Right hindlimb (tissue), 1 donor: Measurements from ENCODE around the gene MAFG.

Experiments used
- DNase-seq: peaks from one replicate; pipeline ENCODE4 v3.0.0-alpha.2; 2018

Gene MAFG

DNA sequence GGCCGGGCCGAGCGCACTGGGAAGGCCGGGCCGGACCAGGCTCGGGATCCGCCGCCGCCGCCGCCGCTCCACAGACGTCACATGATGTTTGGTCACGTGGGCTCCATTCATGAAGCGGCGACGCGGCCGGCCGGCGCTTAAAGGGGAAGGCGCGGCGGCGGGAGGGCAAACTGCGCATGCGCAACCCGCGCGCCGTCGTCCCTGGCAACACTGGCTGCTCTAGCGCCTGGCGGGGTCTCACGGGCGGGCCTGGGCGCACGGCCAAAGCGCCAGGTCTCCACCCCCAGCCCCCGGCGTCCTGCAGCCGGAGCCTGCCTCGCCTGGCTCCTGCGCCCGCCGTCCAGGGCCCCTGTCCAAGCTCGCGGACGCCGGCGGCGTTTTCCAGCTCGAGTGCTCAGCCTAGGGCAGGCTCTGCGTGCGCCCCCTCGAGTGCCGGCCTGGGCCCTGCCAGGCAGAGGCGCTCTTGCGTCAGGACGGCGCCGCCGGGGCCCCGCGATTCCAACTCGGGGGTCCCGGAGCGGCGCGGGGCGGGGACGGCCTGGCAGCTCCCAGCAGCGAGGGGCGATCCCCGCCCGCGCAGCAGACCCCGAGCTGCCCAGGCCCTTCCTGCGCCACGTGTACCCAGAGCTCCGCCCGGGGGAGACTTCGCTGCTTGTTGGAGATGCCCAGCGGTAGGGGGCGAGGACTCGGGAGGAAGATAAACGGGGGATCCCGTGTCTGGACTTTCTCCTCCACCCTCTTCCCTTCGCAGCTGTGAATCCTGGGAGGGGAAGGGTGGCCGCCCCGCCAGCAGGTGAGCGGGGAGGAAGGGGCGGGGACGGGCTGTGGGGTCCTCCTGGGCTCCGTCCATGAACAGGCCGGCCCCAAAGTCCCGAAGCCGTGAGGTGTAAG lies at the start of gene MAFG:
Gene MAFG (minus strand): TSS at position 83 of the 891 bp plus-strand sequence. CDS start 4,550 bp downstream, outside the sequence.
- DNase-seq = peak; percentile 97

DNA sequence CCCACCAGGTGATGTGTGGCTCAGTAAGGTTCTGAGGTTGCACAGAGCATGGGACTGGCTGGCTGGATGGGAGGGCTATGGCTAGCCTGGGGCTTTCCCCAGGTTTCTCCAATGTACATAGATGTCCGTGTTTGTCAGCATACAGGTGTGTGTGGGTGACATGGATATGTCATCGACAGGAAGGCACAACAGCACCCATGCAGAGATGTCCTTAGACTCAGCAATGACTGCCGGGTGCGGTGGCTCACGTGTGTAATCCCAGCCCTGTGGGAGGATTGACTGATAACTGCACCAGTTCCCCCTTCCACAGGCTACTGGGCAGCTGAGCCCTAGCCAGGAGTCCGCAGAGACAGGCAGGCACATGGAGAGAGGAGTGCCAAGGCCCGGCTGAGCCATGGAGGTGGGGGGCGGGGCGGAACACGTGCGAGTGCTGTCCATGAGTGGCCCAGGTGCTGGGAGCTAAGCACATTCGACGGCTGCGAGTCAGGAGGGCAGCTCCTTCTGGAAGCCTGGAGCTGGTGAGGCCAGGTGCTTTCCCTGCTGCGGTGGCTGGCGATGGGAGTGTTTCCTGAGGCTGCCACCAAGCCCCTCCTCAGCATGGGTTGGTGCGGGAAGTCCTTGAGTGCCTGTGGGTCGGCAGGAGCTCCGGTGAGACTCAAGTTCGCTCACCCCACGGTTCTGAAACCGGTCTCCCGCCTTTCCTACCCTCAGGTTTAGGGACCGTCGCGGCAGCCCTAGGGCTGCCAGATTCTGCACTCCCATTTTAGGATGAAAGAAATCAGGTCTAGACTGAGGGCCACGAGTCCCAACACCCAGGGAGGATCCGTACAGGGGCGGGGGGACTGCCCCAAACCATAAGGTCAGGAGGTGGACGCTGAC lies 49.0 kb upstream of the MAFG start:
- no peak for DNase-seq

DNA sequence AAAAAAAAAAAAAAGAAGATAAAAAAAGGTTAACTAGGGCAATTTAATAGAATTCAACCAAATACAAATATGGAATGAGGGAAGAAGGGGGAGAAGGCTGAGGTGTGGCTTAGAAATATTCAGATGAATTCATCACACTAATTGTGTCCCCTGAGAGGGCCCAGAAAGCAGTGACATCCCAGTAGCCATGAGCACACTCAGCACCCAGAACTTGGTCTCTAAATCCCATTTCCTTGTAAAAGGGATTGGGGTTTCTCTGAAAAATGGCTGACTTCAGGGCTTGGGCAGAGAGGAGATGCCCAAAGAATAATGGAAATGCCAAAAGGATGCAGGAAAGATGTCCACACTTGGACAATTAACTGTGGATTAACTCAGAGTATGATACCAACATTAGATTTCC lies 45.9 kb upstream of the MAFG start:
- DNase-seq = no peak

DNA sequence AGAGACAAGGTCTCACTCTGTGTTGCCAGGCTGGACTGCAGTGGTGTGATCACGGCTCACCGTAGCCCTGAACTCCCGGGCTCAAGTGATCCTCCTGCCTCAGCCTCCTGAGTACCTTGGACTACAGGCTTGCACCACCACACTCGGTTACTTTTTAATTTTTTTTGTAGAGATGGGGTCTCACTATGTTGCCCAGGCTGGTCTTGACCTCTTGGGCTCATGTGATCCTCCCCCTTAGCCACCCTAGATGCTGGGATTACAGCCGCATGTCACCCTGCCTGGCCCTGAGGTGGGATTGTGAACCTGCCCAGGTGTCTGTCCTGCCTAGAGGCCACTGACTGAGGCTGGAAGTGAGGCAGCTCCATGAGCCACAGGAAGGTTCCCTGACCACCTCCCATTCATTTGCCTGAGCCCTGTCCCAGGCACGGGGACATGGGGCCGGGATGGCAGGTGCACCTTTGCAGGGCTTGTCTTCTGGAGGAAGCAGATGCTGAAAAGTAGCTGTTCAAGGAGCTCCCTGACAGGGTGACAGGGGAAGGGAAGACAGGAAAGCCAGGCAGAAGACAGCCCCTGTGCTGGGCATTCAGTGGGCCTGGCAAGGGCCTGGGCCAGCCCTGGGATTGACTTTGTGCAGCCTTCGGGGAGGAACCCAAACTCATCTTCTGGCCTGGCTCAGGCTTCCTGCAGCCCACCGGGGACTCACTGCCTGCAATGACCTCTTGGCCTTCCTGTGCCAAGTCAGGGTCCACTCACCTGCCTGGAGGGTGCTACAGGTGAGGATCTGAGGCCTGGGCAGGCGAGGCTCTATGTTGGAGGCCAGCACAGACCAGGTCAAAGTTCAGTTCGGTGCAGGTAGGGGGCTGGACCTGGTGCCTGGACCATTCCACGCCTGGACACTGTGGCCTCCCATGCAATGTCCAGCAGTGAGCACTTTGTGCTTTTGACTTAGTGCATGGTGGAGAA lies 41.6 kb upstream of the MAFG start:
- no peak for DNase-seq

DNA sequence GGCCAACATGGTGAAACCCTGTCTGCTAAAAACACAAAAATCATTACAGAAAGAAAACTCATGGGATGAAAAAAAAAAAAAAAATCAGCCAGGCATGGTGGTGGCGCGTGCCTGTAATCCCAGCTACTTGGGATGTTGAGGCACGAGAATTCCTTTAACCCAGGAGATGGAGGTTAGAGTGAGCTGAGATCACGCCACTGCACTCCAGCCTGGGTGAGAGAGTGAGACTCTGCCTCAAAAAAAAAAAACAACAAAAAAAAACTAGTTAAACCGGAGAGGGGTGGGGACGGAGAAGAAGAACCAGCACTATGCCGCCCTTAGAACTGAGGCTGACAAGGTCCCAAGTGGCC lies 40.8 kb upstream of the MAFG start:
- DNase-seq = no peak

DNA sequence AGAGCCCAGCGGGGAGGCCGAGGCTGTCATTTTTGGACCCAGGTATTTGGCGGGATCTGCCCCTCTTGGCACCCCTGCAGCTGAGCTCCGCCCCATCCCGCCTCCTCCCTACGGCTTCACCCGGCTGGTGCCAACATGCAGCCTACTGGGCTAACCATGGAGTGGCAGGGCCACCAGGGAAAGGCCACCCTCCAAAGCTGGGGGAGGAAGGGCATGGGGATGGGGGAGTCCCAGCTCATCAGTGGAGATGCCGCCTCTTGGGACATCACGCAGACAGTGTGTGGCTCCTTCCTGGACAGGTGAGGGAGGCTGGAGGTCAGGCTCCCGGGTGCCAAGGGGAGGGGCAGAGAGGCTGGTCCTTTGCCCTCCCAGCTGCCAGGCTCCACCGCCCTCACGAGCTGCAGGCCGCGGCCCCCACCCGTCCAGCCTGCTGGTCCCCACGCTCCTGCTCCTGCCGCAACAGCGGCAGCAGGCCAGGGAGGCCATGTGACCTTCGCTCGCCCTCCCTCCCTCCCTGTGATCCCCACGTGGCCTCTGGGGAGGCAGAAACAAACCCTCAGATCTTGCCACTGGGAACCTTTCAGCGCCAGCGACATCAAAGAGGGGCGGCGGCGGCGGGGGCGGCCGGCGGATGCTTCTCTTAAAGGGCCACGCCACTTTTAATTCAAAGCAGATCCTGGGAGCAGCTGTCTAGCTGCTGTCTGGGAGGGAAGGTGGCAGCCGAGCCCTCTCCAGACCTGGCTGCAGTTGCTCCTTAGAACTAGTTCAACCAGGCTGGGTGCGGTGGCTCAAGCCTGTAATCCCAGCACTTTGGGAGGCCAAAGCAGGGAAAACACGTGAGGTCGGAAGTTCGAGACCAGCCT lies 40.2 kb upstream of the MAFG start:
- peak; percentile 90 for DNase-seq

DNA sequence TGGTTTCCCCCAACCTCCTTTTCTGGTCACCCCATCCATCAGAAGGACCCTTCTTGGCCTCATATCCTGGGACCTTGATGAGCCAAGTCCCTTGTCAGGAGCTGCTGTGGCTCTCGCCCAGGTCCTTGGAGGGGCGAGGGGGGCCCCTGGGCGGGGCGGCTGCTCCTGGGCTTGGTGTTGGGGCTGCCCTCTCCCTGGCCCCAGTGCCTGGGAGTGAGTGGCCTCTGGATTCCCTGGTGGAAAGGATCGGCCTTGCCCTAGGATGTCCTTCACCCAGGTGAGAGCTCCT lies 39.7 kb upstream of the MAFG start:
- no peak for DNase-seq

DNA sequence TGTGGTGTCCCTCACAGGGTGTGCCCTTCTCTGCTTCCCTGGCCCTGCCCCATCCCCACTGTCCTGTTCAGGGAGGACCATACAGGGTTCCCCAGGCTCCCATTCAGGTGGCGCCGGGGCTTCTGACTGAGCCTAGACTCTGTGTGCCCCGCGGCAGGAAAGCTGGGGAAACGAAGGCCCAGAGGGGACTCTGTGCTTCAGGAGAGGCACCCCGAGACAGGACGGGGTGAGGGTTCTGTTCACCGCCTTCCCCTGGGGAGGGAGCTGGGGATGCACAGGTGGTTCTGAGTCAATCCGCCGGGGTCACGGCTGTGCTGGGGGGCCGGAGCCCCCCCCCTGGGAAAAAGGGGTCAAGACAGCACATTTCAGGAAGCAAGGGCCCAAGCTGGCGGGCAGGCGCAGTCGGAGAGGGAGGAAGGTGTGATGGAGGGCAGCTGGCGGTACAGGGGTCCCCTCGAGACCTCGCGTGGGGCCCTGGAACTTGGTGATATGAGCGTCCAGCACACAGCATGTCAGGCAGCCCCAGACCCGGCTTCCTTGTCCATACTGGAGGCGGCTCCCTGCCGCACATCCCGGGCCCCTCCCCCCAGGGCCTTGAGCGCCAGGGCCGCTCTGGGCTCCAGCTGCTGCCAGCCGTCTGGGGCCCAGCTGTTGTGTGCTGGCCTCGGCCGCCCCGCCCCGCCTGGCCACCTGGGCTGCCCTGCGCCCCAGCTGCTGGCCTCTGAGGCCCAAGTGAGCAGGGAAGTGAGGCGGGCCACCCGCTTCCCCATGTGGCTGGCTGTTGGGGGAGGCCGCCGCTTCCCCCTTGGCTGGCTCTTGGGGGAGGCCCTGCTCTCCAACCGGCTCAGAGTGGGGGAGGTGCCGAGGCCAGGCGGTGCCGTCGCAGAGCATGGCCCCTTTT lies 39.1 kb upstream of the MAFG start:
- peak; percentile 88 for DNase-seq

DNA sequence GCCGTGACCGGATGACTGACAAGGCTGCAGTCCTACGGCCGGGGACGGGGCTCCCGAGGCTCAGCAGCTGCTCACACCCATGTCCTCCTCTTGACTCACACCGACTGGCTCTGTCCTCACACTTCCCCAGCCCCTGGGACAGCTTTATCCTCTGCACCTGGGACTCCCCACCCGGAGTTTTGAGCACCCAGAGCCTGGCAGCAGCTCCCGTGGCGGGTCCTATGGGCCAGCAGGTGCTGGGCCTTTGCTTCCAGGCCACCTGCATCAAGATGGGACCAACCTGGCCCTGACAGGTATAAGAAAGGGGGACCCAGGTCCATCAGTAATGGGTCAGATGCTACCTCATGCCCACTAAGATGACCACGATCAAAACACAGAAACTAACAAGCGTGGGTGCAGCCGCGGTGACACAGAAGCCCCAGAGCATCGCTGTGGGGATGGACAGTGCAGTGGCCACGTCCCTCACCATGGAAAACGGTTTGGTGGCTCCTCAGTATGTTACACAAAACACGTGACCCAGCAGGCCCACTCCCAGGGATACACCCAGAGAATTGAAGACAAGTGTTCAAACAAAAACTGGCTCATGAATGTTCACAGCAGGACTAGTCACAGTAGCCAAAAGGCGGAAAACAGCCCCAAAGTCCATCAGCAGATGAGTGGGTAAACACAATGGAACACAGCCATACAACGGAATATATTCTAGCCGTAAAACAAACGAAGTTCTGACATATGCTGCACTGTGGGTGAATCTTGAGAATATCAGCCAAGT lies 36.7 kb upstream of the MAFG start:
- DNase-seq = no peak

DNA sequence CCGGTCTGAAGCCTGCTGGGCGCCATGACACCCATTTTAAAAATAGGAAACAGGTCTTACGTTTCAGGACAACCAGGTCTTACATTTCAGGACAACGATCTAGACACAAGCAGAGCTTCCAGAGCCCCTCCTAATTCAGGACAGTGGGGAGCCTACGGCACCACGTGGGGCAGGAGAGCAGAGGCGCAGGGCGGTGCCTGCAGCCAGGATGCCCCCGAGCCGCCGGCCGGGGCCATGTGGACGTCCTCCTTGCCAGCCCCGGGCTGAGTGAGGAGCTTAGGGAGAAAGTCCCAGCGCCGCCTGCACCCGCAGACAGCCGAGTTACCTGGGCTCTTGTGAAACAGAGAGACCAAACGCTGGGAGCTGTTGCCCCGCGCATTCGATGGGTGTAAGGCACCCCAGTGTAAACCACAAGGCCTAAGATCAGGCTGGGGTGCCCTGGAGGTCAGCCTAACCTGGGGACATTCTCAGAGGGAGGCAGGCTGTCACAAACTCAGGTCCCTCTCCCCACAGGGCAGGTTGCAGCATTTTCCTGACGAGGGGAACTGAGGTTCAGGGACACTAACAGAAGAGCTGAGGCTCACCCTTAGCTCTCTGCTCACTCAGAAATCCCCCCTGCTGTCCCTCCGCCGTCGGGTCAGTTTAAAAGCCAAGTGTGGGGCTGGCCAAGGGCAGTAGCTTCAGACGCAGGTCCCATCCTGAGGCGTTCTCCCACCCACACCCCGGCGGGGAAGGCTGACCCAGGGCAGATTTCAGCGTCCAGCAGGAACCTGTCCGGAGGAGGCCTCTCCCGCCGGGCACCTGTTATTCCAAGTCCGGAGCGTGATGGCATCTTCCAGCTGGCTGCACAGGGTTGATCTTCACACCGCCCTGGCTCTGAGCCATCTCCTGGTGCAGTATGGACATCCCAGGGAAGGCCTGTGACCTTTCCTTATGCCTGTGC lies 35.2 kb upstream of the MAFG start:
- no peak for DNase-seq

DNA sequence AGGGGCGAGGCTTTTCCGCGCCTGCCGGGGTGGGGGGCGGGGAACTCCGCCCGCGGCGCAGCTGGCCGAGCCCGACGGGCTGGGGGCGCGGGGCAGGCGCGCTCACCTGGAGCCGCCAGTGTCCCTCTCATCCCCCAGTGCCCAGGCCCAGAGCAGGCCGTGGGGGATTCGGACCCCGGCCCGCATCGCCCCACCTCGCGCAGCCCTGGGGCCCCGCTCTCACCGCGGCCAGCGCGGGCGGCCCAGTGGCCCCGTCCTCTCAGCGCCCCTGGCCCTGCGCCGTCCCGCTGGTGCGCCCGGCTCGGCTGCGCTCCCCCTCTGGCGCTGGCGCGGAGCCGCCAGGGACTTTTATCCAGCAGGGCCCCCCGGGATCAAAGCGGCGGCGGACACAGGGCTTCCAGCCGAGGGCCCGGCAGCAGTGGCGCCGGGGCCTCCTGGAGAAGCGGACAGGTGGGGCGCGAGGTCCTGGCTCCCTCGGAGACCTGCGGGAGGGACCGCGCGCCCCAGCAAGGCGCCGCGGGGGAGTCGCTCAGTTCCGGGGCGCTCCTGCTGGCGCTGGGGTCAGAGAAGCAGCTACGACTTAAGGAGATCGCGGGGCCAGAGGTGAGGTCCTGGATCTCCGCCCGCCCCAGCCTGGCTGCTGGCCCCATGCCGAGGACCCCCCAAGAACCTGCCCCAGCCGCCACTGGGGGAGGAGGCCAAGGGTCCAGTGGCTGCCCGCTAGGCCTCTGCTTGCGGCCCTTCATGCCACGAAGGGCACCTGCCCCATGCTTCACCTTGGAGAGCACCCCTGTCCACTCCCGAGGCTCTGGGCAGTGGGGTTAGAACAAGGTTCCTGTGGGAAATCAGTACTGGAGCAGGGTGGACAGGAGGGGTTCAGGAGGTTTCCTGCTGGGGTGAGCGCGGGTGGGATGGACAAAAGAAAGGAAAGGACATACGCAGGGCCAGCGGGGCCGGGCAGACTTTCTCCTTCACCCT lies 34.3 kb upstream of the MAFG start:
- DNase-seq = no peak

DNA sequence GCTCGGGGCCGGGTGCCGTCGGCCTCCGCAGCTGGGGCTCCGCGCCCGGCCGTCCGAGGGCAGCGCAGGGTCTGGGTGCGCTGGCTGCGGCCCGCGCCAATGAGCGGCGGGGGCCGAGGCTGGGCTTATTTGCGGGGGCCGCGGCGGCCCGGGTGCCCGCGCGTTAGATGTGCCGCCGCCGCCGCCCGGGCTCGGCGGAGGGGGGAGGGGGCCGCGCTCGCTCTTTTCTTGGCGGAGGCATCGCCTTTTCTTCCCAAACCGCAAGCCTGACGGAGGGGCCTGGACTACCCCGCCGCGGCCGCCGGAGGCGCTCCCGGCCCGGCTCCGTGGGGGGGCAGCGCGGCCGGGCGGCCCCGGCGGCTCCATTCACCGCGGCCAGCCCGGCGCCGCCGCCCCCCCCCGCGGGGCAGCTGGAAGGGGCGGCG lies 33.6 kb upstream of the MAFG start, which contains the start of gene NOTUM:
Gene NOTUM (minus strand): TSS at position 101 of the 425 bp plus-strand sequence. CDS start 278 bp downstream, outside the sequence.
- peak; percentile 59 for DNase-seq

DNA sequence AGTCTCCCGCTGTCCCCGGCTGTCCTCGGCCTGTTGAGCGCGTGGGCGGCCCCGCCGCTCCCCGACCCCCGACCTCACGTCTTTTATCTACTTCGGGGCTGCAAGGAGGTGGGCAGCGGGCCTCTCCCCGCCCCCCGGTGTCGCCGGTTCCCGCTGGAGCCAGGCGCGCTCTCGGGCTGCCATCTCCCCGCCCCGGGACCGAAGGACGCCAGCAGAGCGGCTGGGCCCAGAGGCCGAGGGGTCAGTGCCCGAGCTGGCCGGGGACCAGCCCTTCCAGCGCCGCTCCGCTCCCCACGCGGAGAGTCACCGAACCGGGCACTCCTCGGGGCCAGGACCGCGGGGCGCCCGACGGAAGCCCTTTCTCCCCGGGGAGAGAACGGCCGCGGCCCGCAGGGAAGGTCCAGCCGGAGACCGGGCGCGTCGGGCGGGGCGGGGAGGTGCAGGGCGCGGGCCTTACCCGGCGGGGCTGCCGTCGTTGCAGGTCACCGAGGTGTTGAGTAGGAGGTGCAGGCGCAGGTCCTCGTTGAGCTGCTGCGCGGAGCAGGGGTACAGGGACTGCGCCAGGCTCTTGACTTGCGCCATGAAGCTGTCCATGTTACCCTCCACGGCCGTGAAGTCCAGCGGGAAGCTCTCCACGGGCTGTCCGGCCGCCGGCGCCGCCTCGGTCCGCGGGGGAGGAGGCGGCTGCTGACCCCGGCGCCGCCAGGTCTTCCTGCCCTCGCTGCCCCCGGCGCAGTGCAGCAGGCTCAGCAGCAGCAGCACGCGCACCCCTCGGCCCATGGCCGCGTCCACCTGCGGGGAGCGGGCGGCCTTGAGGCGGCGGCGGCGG lies 32.8 kb upstream of the MAFG start:
- DNase-seq = no peak

DNA sequence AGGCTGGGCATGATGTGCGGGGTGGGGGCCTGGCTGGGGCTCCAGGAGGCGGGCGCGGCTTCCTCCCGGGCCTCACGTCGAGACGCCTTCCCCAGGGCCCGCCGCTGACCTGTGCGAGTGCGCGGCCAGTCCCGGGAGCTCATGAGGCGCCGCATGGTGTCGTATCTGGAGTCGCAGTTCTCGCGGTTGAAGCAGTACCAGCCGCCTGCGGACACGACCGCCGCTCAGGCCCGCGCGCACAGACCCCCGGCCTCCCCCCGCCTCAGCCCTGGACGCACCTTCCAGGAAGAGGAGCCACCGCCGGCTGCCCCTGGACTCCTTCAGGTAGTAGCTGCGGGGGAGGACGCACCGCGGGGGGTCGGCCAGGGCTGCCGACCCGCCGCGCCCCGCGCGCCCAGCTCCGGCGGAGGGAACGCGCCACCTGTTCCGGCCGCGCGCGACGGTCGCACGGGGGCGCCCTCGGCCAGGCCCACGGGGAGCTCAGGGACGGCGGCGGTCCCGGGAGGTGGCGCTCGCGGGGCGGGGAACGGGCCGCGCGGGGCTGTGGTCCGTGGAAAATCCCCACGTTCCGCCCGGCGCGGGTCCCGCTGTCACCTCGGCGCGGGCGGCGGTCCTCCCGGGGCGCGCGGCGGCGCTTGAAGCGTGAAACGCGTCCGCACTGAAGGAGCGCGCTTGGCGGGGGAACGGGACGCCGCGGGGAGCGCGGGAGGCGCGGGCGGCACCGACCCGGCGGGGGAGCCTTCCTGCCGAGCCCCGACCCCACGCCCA lies 32.0 kb upstream of the MAFG start:
- DNase-seq = peak; percentile 67

DNA sequence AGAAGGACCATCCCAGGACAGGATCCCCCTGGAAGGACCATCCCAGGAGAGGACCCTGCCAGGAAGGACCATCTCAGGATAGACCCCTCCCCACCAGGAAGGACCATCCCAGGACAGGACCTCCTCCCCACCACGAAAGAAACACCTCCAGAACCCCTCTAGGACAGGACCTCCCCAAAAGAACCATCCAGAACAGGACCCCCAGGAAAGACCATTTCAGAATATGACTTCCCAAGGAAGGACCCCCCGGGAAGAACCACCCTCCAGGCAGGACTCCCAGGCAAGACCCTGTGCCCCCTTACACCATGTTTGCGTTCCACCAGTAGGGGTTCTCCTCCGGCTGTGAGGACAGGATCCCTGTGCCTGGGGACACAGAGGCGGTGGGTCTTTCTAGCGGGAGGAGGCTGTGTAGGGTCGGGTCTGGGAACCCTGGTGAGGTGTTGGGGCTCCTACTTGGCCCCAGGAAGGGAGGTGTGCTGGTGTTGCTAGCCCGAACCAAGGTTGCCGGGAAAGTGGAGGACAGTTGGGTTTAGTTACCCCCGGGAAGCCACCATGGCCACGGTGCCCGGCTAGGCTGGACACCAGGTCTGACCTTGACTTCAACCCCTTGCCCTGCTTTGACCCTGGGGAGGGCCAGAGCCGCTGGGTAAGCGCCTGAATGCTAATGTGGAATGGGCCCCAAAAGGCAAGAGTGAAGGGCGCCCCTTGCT lies 31.3 kb upstream of the MAFG start:
- no peak for DNase-seq
